Measurements from ENCODE around the gene SNPH. TPM values are rescaled to one million over a fixed set of nuclear protein-coding genes. Genes with fewer than 3 reads are reported as not detected.

SNPH gene, protein sequence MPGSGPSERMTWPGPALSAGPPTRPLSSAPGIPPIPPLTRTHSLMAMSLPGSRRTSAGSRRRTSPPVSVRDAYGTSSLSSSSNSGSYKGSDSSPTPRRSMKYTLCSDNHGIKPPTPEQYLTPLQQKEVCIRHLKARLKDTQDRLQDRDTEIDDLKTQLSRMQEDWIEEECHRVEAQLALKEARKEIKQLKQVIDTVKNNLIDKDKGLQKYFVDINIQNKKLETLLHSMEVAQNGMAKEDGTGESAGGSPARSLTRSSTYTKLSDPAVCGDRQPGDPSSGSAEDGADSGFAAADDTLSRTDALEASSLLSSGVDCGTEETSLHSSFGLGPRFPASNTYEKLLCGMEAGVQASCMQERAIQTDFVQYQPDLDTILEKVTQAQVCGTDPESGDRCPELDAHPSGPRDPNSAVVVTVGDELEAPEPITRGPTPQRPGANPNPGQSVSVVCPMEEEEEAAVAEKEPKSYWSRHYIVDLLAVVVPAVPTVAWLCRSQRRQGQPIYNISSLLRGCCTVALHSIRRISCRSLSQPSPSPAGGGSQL
- 10.7 and 13.3 TPM in 2 replicates for total RNA-seq

DNA sequence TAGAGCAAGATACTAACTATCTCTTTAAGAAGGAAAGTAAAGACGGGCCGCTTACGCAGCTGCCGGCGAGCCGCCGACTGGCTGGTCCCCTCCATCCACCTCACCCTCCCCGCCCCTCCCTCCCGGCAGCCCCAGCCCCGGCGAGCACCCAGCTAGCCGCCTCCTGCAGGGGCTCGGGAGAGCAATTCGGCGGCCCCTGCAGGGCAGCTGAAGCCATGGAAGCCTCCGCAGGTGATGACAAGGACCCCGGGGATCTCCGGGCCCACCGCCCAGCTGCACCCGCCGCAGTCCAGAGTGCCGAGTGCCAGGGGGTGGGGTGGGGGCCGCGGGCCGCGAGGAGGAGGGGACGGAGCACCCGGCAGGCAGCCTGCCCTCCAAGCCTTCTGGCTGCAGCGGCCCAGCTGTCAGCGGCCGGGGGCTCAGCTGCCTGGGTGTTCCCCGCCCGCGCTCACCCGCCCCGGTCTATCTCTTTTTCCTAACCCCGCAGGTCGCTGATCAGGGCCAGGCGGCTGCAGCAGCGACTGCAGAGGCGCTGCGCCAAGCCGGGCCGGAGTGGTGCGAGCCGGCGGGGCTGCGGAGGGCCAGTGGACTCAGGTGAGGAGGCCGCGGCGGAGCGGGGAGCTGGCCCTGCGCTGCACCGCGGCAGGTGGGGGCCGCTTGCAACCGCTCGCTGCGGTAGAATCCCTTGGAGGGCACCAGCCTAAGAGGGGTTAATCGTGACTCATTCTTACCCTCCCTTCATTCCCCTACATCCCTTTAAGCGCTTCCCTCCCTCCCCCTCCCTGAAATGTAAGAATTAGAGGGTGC, at the start of gene SNPH:
SNPH (plus strand) TSS at position 128 of the 807 bp plus-strand sequence. CDS start 29,946 bp downstream, outside the sequence.

DNA sequence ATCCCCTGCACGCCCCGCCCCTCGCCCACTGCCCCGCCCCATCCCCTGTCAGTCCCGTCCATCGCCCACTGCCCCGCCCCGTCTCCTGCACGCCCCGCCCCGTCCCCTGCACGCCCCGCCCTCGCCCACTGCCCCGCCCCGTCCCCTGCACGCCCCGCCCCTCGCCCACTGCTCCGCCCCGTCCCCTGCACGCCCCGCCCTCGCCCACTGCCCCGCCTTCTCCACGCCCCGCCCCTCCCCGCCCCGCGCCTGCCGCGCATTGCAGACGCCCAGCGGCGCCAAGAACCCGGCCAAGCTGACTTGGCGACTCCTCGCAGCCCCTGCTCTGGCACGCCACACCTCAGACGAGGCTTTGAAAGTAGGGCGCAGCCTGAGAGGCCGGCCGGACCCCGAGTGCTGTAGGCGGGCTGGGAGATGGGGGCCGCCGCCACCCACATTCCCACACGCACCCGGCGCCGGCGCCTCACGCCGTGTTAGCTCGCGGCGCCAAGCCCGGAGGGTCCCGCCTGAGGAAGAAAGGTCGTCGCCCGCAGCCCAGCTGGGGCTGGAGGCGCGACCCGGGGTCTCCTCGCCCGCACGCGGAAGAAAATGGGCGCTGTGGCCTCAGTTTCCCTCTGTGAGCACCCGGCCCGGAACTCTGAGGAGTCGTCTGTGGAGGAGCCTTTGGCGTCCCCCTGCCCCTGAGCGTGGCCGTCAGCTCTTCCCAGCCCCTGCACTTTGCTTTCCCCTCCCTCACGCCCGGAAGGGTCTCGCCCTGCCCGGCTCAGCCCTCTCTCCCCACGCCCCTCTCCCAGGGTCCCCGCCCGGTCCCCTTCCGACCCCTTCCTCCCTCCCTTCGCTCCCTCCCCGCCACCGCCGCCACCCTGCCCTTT, 40.1 kb upstream of the SNPH start, which contains the start of gene RAD21L1:
RAD21L1 (plus strand) TSS at position 262 of the 872 bp plus-strand sequence. CDS start 2,410 bp downstream, outside the sequence.

DNA sequence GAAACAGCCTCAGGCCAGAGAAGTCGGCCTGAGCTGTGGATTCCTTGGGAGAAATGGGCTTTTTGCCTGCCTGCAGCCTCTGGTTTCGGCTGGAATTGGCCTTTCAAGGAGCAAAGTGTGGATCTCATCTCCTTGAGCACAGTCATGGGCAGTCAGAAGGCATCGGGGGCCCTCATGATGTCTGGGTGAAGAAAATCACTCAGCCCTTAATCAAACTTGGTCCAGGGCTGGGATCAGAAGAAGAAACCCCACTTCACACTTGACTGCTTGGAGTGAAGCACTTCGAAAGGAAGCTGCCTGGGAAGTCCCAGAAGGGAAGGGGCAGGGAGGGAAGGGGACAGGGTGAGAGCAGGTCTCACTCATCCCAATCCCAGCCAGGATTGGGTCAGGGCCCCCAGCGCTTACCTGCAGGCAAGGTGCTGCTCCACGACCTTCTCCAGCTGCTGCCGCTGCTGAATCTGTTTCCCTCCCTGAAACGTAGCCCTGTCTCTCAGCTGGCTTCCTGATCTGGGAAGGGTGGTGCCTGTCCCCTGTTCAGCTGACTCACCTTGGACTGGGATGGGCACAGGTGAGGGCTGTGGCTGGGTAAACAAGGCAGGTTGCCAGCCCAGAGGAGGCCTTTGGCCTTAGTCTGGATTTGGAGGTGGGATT, 62.7 kb downstream of the SNPH start, which contains the start of gene SDCBP2:
SDCBP2 (minus strand) TSS at position 460 of the 651 bp plus-strand sequence. CDS start 8,723 bp downstream, outside the sequence.

Other genes starting within 250 kb of the SNPH start
- gene PSMF1, start 147.7 kb upstream of the SNPH start, total RNA-seq: 75.3 and 135 TPM in 2 replicates
- gene TMEM74B, start 81.3 kb upstream of the SNPH start, total RNA-seq: not detected in 2 replicates
- 0.16 TPM in 1 of 2 replicates, not detected in the other for gene C20orf202, start 62.8 kb upstream of the SNPH start, total RNA-seq
- gene RAD21L1, start 40.2 kb upstream of the SNPH start, total RNA-seq: 0.32 TPM in 1 of 2 replicates, not detected in the other
- 2.1 TPM in 2 replicates for gene SDCBP2, start 62.8 kb downstream of the SNPH start, total RNA-seq
- 125 and 157 TPM in 2 replicates for gene FKBP1A, start 126.8 kb downstream of the SNPH start, total RNA-seq
- 30.2 and 32.9 TPM in 2 replicates for gene NSFL1C, start 200.6 kb downstream of the SNPH start, total RNA-seq
- not detected in 2 replicates for gene SIRPB2, start 225.1 kb downstream of the SNPH start, total RNA-seq

Measured in hair follicle dermal papilla cell (primary cell).